SK-N-MC (cell line): Measurements from ENCODE around the gene LRCOL1.

Source experiments
- EZH2 ChIP-seq: fragments of 200-600 bp; sonication (generic); IDR thresholded peaks from one replicate; pipeline ENCODE4 v1.6.1; 2017; ENCODE audit warnings: antibody characterized with exemption
- FOXP2 ChIP-seq: optimal IDR thresholded peaks from 2 replicates; pipeline ENCODE3; 2011; ENCODE audit warnings: mild to moderate bottlenecking, moderate library complexity; ENCODE audit not compliant: insufficient read depth; ENCODE audit errors: extremely low read length, control extremely low read depth
- POLR2AphosphoS5 ChIP-seq: IDR thresholded peaks from 2 replicates; pipeline ENCODE4 v1.6.1; 2012; ENCODE audit warnings: mild to moderate bottlenecking, low read depth, low read length, borderline replicate concordance

DNA sequence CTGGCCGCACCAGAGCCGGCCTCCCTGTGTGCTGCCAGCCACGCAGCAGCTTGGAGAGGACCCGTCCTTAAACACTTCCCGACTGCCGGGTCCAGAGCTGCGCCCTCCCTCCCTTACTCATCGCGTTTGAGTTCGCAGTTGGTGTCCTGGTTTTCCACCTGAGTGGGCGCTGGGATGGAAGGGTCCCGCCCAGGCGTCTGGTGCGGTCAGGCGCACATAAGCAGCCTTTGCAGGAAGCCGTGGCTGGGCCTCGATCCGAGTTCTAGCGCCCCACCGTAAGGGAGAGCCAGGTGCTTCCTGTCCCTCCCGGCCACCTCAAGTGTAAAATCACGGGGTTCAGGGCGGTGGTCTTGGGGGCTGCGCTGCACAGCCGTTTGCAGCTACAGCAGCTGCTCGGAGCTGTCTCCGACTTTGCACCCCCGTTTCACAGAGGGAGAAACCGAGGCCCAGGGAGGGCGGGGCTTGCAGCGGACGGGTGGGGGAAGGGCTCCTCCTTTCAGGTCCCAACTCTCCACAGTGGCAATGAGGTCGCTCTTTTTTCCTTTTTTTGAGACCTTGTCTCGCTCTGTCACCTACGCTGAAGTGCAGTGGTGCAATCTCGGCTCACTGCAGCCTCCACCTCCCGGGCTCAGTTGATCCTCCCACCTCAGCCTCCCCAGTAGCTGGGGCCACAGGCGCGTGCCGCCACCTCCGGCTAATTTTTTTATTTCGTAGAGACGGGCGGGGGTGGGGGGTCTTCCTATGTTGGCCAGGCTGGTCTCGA is 51.3 kb downstream of the LRCOL1 start:
- TF ChIP-seq EZH2 = no peak
- no peak for TF ChIP-seq POLR2AphosphoS5
- no peak for TF ChIP-seq FOXP2
